ENCODE measurements around the gene ANKRD44. TPM values are rescaled to one million over a fixed set of nuclear protein-coding genes. Genes with fewer than 3 reads are reported as not detected.

ANKRD44 gene
- total RNA-seq, 6 experiments from 2014 or later = 3.8 to 5.7 (median 4.7) TPM

- DNase-seq = no peak
- Mint-ChIP-seq H3K4me1 (ENCODE audit: low read depth) (peaks cover 11% of the 10 kb centered on the region), H3K27ac (no peak overlapping the region), H3K27me3 (ENCODE audit: insufficient read depth) (peaks cover 6% of the 10 kb centered on the region), H3K4me3 (no peak overlapping the region), H3K9me3 (no peaks in the 10 kb centered on the region), H3K36me3 (ENCODE audit: low read depth) (no peaks in the 10 kb centered on the region)
- TF ChIP-seq, protein P1, sequence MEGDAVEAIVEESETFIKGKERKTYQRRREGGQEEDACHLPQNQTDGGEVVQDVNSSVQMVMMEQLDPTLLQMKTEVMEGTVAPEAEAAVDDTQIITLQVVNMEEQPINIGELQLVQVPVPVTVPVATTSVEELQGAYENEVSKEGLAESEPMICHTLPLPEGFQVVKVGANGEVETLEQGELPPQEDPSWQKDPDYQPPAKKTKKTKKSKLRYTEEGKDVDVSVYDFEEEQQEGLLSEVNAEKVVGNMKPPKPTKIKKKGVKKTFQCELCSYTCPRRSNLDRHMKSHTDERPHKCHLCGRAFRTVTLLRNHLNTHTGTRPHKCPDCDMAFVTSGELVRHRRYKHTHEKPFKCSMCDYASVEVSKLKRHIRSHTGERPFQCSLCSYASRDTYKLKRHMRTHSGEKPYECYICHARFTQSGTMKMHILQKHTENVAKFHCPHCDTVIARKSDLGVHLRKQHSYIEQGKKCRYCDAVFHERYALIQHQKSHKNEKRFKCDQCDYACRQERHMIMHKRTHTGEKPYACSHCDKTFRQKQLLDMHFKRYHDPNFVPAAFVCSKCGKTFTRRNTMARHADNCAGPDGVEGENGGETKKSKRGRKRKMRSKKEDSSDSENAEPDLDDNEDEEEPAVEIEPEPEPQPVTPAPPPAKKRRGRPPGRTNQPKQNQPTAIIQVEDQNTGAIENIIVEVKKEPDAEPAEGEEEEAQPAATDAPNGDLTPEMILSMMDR (IDR thresholded peaks at IDR 0.05) = no peak
Observed at GRCh38 chr2:197234671-197235191, 75.8 kb downstream of the ANKRD44 start.

- no peaks in the 10 kb centered on the region for H3K9me3 Mint-ChIP-seq
- no peak for DNase-seq
- H3K4me1 Mint-ChIP-seq (ENCODE audit: low read depth) = peaks cover 16% of the 10 kb centered on the region
- TF ChIP-seq, protein P1 (IDR thresholded peaks at IDR 0.05) = no peak
- H3K27me3 Mint-ChIP-seq (ENCODE audit: insufficient read depth) = peaks cover 6% of the 10 kb centered on the region
- no peaks in the 10 kb centered on the region for H3K36me3 Mint-ChIP-seq (ENCODE audit: low read depth)
- H3K4me3 Mint-ChIP-seq = no peak overlapping the region
- no peak overlapping the region for H3K27ac Mint-ChIP-seq
Observed at GRCh38 chr2:197233473-197233872, 77.1 kb downstream of the ANKRD44 start.

DNA sequence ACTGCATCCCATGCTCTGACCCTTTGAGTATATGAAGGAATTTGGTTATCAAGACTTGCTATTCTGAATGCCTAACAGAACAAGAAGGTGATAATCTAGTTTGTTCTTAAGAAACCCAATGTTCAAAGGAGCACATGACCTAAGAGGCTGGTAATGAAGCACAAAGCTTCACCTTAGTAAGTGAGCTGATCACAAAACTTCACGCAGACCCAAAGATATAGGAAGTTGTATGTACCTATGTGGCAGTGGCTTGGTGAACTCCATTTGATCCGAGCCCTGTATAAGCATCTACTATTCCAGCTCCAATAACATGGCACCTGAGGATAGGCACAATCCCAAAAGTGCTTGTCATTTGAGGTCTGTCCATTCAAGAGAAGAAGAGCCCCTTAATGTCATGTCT is 78.6 kb downstream of the ANKRD44 start:
- no peak for DNase-seq
- no peak overlapping the region for H3K4me3 Mint-ChIP-seq
- H3K4me1 Mint-ChIP-seq (ENCODE audit: low read depth) = peaks cover 16% of the 10 kb centered on the region
- H3K9me3 Mint-ChIP-seq = no peaks in the 10 kb centered on the region
- H3K27ac Mint-ChIP-seq = no peak overlapping the region
- no peaks in the 10 kb centered on the region for H3K36me3 Mint-ChIP-seq (ENCODE audit: low read depth)
- H3K27me3 Mint-ChIP-seq (ENCODE audit: insufficient read depth) = peaks cover 3% of the 10 kb centered on the region; the same call in 1 of the 2 replicates
- TF ChIP-seq, protein P1 (IDR thresholded peaks at IDR 0.05) = no peak

DNA sequence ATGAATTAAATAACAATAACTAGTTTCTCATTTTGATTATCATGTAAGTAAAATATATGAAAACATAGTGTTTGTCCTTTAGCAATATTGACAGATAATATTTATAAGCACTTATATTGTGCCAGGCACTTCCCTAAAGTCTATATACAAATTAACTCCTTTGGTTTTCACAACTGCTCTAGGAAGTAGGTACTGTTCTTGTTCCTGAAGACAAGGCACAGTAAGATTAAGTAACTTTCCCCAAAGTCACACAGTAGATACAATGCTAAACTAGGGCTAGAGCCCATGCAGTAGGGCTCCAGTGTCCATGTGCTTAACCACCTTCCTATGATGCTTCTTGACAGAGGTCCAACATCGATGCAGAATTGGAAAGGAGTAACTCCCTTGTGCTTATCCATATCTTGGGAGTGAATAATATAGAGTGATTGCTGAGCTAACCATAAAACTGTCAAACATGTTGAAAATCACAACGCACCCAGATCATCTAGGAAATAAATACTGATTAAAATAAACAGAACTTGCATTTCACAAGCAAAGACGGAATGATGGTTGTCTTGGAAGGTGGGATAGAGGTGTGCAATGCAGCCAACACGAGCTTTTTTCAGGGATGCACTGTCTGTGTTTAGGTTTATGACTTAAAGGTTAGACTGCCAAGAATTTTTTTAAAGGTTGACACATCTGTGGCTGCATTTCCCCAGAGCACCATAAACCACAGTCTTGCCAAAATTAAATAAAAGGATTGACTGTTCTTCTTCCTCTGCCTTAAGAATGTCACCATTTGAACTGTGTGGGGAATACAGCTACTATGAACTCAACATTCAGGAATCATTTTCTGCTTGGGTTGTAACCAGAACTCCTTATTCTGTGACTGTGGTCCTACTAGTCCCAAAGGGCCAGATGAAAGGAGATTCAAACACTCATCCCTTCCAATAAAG is 80.8 kb downstream of the ANKRD44 start:
- TF ChIP-seq, protein P1 (IDR thresholded peaks at IDR 0.05) = no peak
- no peak overlapping the region for H3K4me3 Mint-ChIP-seq
- no peaks in the 10 kb centered on the region for H3K36me3 Mint-ChIP-seq (ENCODE audit: low read depth)
- no peaks in the 10 kb centered on the region for H3K9me3 Mint-ChIP-seq
- H3K4me1 Mint-ChIP-seq (ENCODE audit: low read depth) = peaks cover 16% of the 10 kb centered on the region
- H3K27ac Mint-ChIP-seq = peak overlapping the region; percentile 9
- H3K27me3 Mint-ChIP-seq (ENCODE audit: insufficient read depth) = no peaks in the 10 kb centered on the region
- peak; percentile 66 for DNase-seq

- TF ChIP-seq, protein P1 (IDR thresholded peaks at IDR 0.05) = no peak
- Mint-ChIP-seq H3K36me3 (ENCODE audit: low read depth) (no peaks in the 10 kb centered on the region), H3K9me3 (no peaks in the 10 kb centered on the region), H3K27ac (no peak overlapping the region), H3K4me3 (no peak overlapping the region), H3K27me3 (ENCODE audit: insufficient read depth) (no peaks in the 10 kb centered on the region), H3K4me1 (ENCODE audit: low read depth) (no peaks in the 10 kb centered on the region)
- no peak for DNase-seq
Observed at GRCh38 chr2:197223451-197223850, 87.1 kb downstream of the ANKRD44 start.

All from HFFc6 (cell line).